ENCODE data around the gene FCGR3B. TPM values are rescaled to one million over a fixed set of nuclear protein-coding genes. Genes with fewer than 3 reads are reported as not detected.
"Not testable (repeated sequence)": the region's sequence is repeated elsewhere in the genome, so short reads cannot be mapped to it uniquely, and the experiment has no call there.

FCGR3B gene
- total RNA-seq, 1 donor from 2014 or later, result 1.8 TPM

DNA sequence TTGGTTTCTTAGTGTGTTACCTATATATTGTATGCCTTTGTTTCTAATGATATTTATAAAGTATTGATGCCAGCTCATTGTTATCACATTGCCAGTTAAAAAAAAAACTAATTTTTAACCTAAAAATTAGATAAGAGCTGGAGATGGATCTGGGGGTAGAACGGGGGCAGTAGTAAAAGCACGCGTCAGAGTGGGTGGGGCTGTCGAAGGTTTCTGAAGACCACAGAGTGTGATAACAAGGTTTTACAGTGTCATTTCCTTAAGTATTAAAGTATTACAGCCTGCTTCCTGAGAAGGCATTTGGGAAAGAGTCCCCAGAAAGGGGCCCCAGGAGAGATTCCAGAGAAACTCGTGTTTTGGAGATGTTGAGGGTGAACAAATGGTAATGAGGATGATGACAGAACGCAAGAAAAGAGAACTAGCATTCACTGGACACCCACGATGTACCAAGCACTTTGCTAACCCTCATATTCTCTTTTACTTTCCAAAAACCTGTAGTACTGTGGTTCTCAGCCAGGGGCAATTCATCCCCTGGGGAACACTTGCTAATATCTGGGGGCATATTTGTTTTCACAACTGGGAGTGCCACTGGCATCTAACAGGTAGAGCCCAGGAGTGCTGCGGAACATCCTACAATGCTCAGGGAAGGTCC is 51.0 kb downstream of the FCGR3B start:
- DNase-seq; intact Hi-C loops (cut with DNase I); ATAC-seq (ENCODE audit: poor library complexity): not testable (repeated sequence)

DNA sequence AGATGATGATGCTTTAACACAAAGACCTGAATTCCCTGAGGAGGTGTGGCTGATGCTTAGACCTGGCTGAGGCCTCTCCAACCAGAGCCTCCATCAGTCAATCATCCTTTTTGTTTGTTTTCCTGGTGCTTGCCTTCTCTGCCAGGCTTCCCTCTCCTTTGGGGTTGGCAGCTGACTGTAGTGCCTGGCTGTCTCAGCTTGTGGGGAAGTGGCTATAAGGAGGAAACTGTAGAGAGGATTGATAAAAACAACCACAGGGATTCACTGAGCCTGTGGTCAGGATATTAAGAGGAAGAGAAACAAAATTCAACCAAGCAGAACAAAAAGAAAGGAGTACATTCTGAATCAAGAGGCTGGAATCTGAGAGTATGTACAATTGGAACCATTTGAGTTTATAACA is 54.3 kb downstream of the FCGR3B start:
- DNase-seq; intact Hi-C loops (cut with DNase I): not testable (repeated sequence)
- peak; percentile 41 for ATAC-seq (ENCODE audit: poor library complexity)

Other genes starting within 250 kb of the FCGR3B start
- 13.6 TPM for gene FCGR2A, start 125.7 kb downstream of the FCGR3B start, total RNA-seq
- gene HSPA6, start 106.6 kb downstream of the FCGR3B start, total RNA-seq, result 1.3 TPM
- gene FCGR3A, start 81.4 kb downstream of the FCGR3B start, total RNA-seq, result 23.0 TPM
- 17.5 TPM for gene FCGR2B, start 32.0 kb upstream of the FCGR3B start, total RNA-seq
- not detected for gene FCRLA, start 76.1 kb upstream of the FCGR3B start, total RNA-seq
- 0.19 TPM for gene FCRLB, start 90.4 kb upstream of the FCGR3B start, total RNA-seq
- gene DUSP12, start 118.6 kb upstream of the FCGR3B start, total RNA-seq, result 6.9 TPM
- 12.2 TPM for gene ATF6, start 135.1 kb upstream of the FCGR3B start, total RNA-seq